Raji (cell line): Measurements from ENCODE around the gene RRN3.
A peak's percentile ranks its signal among the peaks of the same experiment; 100 is the strongest.

Experiments used
- POLR2A ChIP-seq: IDR thresholded peaks from 2 replicates; pipeline ENCODE4 v1.6.1; 2011; ENCODE audit warnings: low read depth, low read length, control low read depth; ENCODE audit not compliant: insufficient read depth

Gene RRN3

GRCh38 chr16:15093955-15094827 lies at the start of gene RRN3:
Gene RRN3 (minus strand): TSS chr16:15094272. CDS start chr16:15094233, 39 bp downstream.
- TF ChIP-seq POLR2A, result peak; percentile 89

GRCh38 chr16:15141586-15141985 lies 47.5 kb upstream of the RRN3 start:
- no peak for TF ChIP-seq POLR2A

- no peak for TF ChIP-seq POLR2A
Observed at GRCh38 chr16:15073101-15073500, 21.0 kb downstream of the RRN3 start.

GRCh38 chr16:15059324-15059723 lies 34.7 kb downstream of the RRN3 start:
- TF ChIP-seq POLR2A, result no peak

GRCh38 chr16:15057681-15058417 lies 36.2 kb downstream of the RRN3 start:
- no peak for TF ChIP-seq POLR2A

- peak; percentile 48; the same call in 1 of the 2 replicates for TF ChIP-seq POLR2A
Observed at GRCh38 chr16:15055141-15056053, 38.7 kb downstream of the RRN3 start.

GRCh38 chr16:15054357-15055140 lies 39.5 kb downstream of the RRN3 start:
- no peak for TF ChIP-seq POLR2A

- no peak for TF ChIP-seq POLR2A
Observed at GRCh38 chr16:15053904-15054303, 40.2 kb downstream of the RRN3 start.

GRCh38 chr16:15052747-15053476 lies 41.2 kb downstream of the RRN3 start:
- no peak for TF ChIP-seq POLR2A

GRCh38 chr16:15051387-15051951 lies 42.6 kb downstream of the RRN3 start:
- TF ChIP-seq POLR2A, result no peak

GRCh38 chr16:15049581-15050180 lies 44.4 kb downstream of the RRN3 start:
- no peak for TF ChIP-seq POLR2A

- TF ChIP-seq POLR2A, result no peak
Observed at GRCh38 chr16:15046692-15047376, 47.2 kb downstream of the RRN3 start.
